ENCODE data around the gene PHLDB1. TPM values are rescaled to one million over a fixed set of nuclear protein-coding genes. Genes with fewer than 3 reads are reported as not detected.

The PHLDB1 gene
- total RNA-seq, 4 donors from 2014 or later, result 51.9 to 77.4 (median 70.2) TPM

DNA sequence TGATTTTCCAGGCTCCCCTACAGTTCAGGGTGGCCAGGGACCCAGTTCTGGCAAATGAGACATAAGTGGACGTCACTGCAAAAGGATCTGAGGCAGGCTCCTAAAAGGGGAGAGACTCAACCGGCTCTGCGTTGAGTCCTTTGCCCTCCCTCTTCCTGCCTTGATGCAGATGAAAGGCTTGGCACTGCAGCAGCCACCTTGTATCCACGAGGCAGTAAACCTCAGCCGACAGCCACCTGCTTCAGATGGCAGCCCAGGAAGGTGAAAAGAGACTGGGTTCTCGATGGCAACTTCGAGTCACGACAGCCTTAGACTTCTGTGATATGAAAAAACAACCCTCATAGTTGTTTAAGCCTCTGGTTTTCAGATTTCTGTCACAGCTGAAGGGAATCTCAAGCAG lies 86.8 kb downstream of the PHLDB1 start:
- H3K4me3 ChIP-seq (ENCODE audit: low read depth, poor library complexity, severe bottlenecking), result no peak overlapping the region
- DNase-seq (ENCODE audit: low spot score in 2 of 2), result peak in 1 of 2 donors; percentile 52
- 94% methylated on average over 8 of the region's 8 CpGs for WGBS, 2 donors
- TF ChIP-seq POLR2A (IDR thresholded peaks at IDR 0.05) (no peak), CTCF (IDR thresholded peaks at IDR 0.05) (no peak)
- intact Hi-C loops (cut with DNase I; ENCODE audit: low total_unique reads), result loop anchor here (5.0 kb wide), 1 partner anchor 263 kb away; the partner anchor contains the start of gene UPK2

- intact Hi-C loops (cut with DNase I; ENCODE audit: low total_unique reads), result loop anchor here (5.0 kb wide), 1 partner anchor 263 kb away; the partner anchor contains the start of gene UPK2
- TF ChIP-seq CTCF (IDR thresholded peaks at IDR 0.05) (no peak), POLR2A (IDR thresholded peaks at IDR 0.05) (no peak)
- no peak overlapping the region for H3K4me3 ChIP-seq (ENCODE audit: low read depth, poor library complexity, severe bottlenecking)
- WGBS, 2 donors, result 91 to 96% methylated on average over 11 of the region's 11 CpGs
- DNase-seq (ENCODE audit: low spot score in 2 of 2), result no peak
Measured at GRCh38 chr11:118694771-118695170, 87.4 kb downstream of the PHLDB1 start.

GRCh38 chr11:118696673-118697226 lies 89.3 kb downstream of the PHLDB1 start:
- H3K4me3 ChIP-seq (ENCODE audit: low read depth, poor library complexity, severe bottlenecking), result no peak overlapping the region
- TF ChIP-seq CTCF (IDR thresholded peaks at IDR 0.05), result no peak
- intact Hi-C loops (cut with DNase I; ENCODE audit: low total_unique reads), result no loop called here
- DNase-seq (ENCODE audit: low spot score in 2 of 2), result no peak
- 88 to 89% methylated on average over 7 of the region's 7 CpGs for WGBS, 2 donors

DNA sequence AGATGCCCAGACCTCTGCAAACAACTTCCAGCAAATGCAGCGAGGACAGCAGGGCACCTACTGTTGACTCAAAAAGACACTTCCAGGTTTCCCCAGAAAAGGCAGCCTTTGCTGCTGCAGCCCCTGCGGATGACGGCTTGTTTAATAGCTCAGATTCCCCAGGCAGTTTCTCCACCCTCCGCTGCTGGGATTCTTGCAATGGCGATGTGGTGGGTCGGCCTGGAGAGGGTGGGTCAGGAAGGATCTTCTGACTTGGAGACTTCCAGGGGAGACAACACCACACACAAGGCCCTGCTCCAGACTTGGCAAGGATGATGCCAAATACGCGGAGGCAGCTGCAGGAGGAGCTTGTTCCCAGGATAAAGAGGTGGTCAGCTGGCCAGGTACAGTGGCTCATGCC lies 89.9 kb downstream of the PHLDB1 start:
- no peak for DNase-seq (ENCODE audit: low spot score in 2 of 2)
- intact Hi-C loops (cut with DNase I; ENCODE audit: low total_unique reads), result no loop called here
- WGBS, 2 donors, result 70 to 73% methylated on average over 7 to 8 of the region's 8 CpGs
- no peak overlapping the region for H3K4me3 ChIP-seq (ENCODE audit: low read depth, poor library complexity, severe bottlenecking)
- TF ChIP-seq CTCF (IDR thresholded peaks at IDR 0.05) (no peak), POLR2A (IDR thresholded peaks at IDR 0.05) (no peak)

DNA sequence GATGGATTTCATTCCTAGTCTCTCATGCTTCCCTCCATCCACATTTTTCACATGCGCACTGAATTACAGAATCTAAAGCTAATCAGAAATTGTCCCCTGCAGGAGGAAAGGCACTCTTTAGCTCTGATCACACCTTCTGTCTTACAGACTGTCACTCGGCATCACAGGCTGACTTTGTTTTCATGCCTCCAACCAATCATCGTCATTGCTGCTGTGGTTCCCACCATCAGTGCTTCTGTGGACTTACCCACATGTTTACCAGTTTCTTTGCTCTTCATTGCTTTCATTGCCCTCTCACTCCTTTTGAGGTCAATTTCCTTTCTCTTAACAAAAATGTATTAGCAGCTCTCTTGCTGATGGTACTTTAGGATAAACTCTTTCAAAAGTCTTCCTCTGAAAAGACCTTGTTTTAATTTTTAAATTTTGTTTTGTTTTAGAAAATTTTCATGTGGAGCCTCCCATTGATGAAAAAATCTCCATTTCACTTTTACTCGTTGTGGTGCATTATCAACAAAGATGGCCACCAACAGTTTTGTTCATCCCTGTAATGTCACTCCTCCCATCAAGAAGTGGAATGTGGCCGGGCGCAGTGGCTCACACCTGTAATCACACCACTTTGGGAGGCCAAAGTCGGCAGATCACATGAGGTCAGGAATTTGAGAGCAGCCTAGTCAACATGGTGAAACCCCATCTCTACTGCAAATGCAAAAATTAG lies 92.2 kb downstream of the PHLDB1 start:
- intact Hi-C loops (cut with DNase I; ENCODE audit: low total_unique reads), result no loop called here
- DNase-seq (ENCODE audit: low spot score in 2 of 2), result no peak
- WGBS, 2 donors, result 85 to 94% methylated on average over 7 of the region's 7 CpGs
- H3K4me3 ChIP-seq (ENCODE audit: low read depth, poor library complexity, severe bottlenecking), result no peak overlapping the region
- no peak for TF ChIP-seq CTCF (IDR thresholded peaks at IDR 0.05)
- TF ChIP-seq POLR2A (IDR thresholded peaks at IDR 0.05), result no peak

All from lower leg skin (tissue), 4 donors.